ENCODE data around the gene SUGP2. TPM values are rescaled to one million over a fixed set of nuclear protein-coding genes. Genes with fewer than 3 reads are reported as not detected.

SUGP2 gene
- total RNA-seq, 1 donor from 2014 or later, result 66.4 TPM

- DNase-seq (ENCODE audit: low spot score), result no peak
- Mint-ChIP-seq H3K27ac (ENCODE audit: unreplicated experiment) (no peak overlapping the region), H3K4me1 (ENCODE audit: low read depth) (peaks cover 4% of the 10 kb centered on the region), H3K27me3 (ENCODE audit: low read depth) (no peaks in the 10 kb centered on the region), H3K9me3 (ENCODE audit: low read depth) (no peaks in the 10 kb centered on the region), H3K4me3 (ENCODE audit: unreplicated experiment) (no peak overlapping the region), H3K36me3 (ENCODE audit: low read depth) (peaks cover 10% of the 10 kb centered on the region)
- TF ChIP-seq, protein P1, sequence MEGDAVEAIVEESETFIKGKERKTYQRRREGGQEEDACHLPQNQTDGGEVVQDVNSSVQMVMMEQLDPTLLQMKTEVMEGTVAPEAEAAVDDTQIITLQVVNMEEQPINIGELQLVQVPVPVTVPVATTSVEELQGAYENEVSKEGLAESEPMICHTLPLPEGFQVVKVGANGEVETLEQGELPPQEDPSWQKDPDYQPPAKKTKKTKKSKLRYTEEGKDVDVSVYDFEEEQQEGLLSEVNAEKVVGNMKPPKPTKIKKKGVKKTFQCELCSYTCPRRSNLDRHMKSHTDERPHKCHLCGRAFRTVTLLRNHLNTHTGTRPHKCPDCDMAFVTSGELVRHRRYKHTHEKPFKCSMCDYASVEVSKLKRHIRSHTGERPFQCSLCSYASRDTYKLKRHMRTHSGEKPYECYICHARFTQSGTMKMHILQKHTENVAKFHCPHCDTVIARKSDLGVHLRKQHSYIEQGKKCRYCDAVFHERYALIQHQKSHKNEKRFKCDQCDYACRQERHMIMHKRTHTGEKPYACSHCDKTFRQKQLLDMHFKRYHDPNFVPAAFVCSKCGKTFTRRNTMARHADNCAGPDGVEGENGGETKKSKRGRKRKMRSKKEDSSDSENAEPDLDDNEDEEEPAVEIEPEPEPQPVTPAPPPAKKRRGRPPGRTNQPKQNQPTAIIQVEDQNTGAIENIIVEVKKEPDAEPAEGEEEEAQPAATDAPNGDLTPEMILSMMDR (IDR thresholded peaks at IDR 0.05), result no peak
Observed at GRCh38 chr19:19057317-19057716, 24.0 kb upstream of the SUGP2 start.

DNA sequence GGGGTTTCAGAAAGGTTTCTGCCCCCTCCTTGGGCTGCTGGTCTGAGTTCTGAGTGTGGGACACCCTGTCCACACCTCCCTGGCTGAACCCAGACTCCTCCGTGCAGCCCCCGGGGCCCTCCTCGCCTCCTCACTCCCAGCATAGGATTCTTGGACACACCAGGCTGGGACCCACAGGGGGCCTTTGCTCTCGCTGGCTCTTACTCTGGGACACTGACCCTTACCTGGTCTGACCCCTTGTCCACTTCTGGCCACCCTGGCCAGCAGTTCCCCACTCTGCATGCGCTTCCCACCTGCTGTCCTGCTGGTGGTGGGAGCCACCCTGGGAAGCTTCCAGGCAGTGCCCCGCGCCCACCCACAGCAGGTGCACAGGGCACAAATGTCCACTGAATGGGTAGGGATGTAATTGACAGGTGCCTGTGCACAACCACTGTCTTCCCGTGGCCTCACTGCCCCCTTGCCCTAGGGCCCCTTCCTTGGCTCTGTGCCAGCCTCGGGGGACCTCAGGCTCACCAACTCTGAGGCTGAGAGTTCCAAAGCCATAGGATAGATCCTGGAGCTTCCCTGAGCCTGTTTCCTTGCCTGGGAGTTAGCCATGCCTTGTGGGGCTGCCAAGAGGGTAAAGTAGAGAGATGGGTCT, 23.4 kb upstream of the SUGP2 start:
- H3K27me3 Mint-ChIP-seq (ENCODE audit: low read depth), result no peaks in the 10 kb centered on the region
- H3K4me3 Mint-ChIP-seq (ENCODE audit: unreplicated experiment), result no peak overlapping the region
- TF ChIP-seq, protein P1 (IDR thresholded peaks at IDR 0.05), result no peak
- H3K36me3 Mint-ChIP-seq (ENCODE audit: low read depth), result peaks cover 12% of the 10 kb centered on the region
- no peak for DNase-seq (ENCODE audit: low spot score)
- peaks cover 2% of the 10 kb centered on the region for H3K4me1 Mint-ChIP-seq (ENCODE audit: low read depth)
- no peak overlapping the region for H3K27ac Mint-ChIP-seq (ENCODE audit: unreplicated experiment)
- no peaks in the 10 kb centered on the region for H3K9me3 Mint-ChIP-seq (ENCODE audit: low read depth)

DNA sequence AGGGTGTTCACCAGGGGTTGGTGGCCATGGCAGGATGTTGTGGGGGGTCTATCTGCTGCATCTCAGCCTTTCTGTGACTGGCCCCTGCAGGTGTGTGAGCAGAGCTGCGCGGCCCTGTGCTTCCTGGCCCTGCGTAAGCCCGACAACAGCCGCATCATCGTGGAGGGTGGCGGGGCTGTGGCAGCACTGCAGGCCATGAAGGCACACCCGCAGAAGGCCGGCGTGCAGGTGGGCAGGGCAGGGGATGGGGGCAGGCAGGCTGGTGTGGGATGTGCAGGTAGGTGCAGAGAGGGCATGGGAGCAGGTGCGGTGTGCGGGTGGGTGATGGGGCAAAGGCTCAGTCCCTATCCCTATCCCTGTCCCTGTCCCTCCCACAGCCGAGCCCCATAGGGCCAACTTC, 22.4 kb upstream of the SUGP2 start:
- Mint-ChIP-seq H3K9me3 (ENCODE audit: low read depth) (no peaks in the 10 kb centered on the region), H3K4me3 (ENCODE audit: unreplicated experiment) (no peak overlapping the region), H3K27me3 (ENCODE audit: low read depth) (no peaks in the 10 kb centered on the region), H3K27ac (ENCODE audit: unreplicated experiment) (no peak overlapping the region), H3K36me3 (ENCODE audit: low read depth) (peaks cover 14% of the 10 kb centered on the region), H3K4me1 (ENCODE audit: low read depth) (no peaks in the 10 kb centered on the region)
- TF ChIP-seq, protein P1 (IDR thresholded peaks at IDR 0.05), result no peak
- DNase-seq (ENCODE audit: low spot score), result no peak

DNA sequence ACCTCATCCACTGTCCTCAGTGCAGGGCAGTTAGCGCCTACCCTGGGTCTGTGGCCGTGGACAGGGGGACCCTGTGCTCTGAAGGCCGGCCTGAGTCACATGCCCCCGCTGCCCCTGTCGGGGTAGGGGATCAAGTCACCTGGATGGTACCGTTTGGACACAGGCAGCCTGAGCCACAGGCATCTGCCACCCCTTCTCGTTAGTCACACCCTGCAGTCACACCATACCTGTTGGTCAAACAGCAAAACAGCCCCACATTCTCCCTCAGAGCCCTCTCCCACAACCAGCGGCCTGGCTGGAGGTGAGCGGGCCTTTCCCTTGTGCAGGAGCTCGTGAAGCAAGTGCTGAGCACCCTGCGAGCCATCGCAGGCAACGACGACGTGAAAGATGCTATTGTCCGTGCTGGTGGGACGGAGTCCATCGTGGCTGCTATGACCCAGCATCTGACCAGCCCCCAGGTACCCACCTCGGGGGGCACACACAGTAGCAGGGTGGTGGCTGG, 21.7 kb upstream of the SUGP2 start:
- Mint-ChIP-seq H3K36me3 (ENCODE audit: low read depth) (peaks cover 17% of the 10 kb centered on the region), H3K9me3 (ENCODE audit: low read depth) (no peaks in the 10 kb centered on the region), H3K4me3 (ENCODE audit: unreplicated experiment) (no peak overlapping the region), H3K4me1 (ENCODE audit: low read depth) (no peaks in the 10 kb centered on the region), H3K27ac (ENCODE audit: unreplicated experiment) (no peak overlapping the region), H3K27me3 (ENCODE audit: low read depth) (no peaks in the 10 kb centered on the region)
- no peak for DNase-seq (ENCODE audit: low spot score)
- TF ChIP-seq, protein P1 (IDR thresholded peaks at IDR 0.05), result no peak

- no peak overlapping the region for H3K27ac Mint-ChIP-seq (ENCODE audit: unreplicated experiment)
- no peak overlapping the region for H3K4me3 Mint-ChIP-seq (ENCODE audit: unreplicated experiment)
- no peaks in the 10 kb centered on the region for H3K4me1 Mint-ChIP-seq (ENCODE audit: low read depth)
- TF ChIP-seq, protein P1 (IDR thresholded peaks at IDR 0.05), result no peak
- H3K9me3 Mint-ChIP-seq (ENCODE audit: low read depth), result no peaks in the 10 kb centered on the region
- DNase-seq (ENCODE audit: low spot score), result no peak
- H3K27me3 Mint-ChIP-seq (ENCODE audit: low read depth), result no peaks in the 10 kb centered on the region
- peaks cover 20% of the 10 kb centered on the region for H3K36me3 Mint-ChIP-seq (ENCODE audit: low read depth)
Observed at GRCh38 chr19:19054315-19054938, 21.1 kb upstream of the SUGP2 start.
